ENCODE results near the gene LIN28B.
"Not testable (repeated sequence)": the region's sequence is repeated elsewhere in the genome, so short reads cannot be mapped to it uniquely, and the experiment has no call there.

The LIN28B gene

GRCh38 chr6:104956731-104957294 is at the start of gene LIN28B:
LIN28B (plus strand) TSS chr6:104957107; CDS start chr6:104957251, 144 bp downstream.
- in situ Hi-C loops (cut with MboI; ENCODE audit: low sequenced_read_pairs) = no loop called here

- in situ Hi-C loops (cut with MboI; ENCODE audit: low sequenced_read_pairs) = no loop called here
Measured at GRCh38 chr6:104908031-104908887, 48.6 kb upstream of the LIN28B start.

- in situ Hi-C loops (cut with MboI; ENCODE audit: low sequenced_read_pairs) = no loop called here
Measured at GRCh38 chr6:104908888-104909525, 47.9 kb upstream of the LIN28B start.

GRCh38 chr6:104921896-104922295 is 35.0 kb upstream of the LIN28B start:
- in situ Hi-C loops (cut with MboI; ENCODE audit: low sequenced_read_pairs) = no loop called here

GRCh38 chr6:104928141-104928540 is 28.8 kb upstream of the LIN28B start:
- in situ Hi-C loops (cut with MboI; ENCODE audit: low sequenced_read_pairs) = no loop called here

GRCh38 chr6:104929353-104929752 is 27.6 kb upstream of the LIN28B start:
- in situ Hi-C loops (cut with MboI; ENCODE audit: low sequenced_read_pairs) = no loop called here

GRCh38 chr6:104930939-104931338 is 26.0 kb upstream of the LIN28B start:
- in situ Hi-C loops (cut with MboI; ENCODE audit: low sequenced_read_pairs) = no loop called here

- in situ Hi-C loops (cut with MboI; ENCODE audit: low sequenced_read_pairs) = no loop called here
Measured at GRCh38 chr6:104936766-104937535, 20.0 kb upstream of the LIN28B start.

- in situ Hi-C loops (cut with MboI; ENCODE audit: low sequenced_read_pairs) = no loop called here
Measured at GRCh38 chr6:104940238-104940892, 16.5 kb upstream of the LIN28B start.

GRCh38 chr6:104940893-104941728 is 15.8 kb upstream of the LIN28B start:
- in situ Hi-C loops (cut with MboI; ENCODE audit: low sequenced_read_pairs) = no loop called here

GRCh38 chr6:104941729-104942091 is 15.2 kb upstream of the LIN28B start:
- in situ Hi-C loops (cut with MboI; ENCODE audit: low sequenced_read_pairs) = no loop called here

- in situ Hi-C loops (cut with MboI; ENCODE audit: low sequenced_read_pairs) = no loop called here
Measured at GRCh38 chr6:104943781-104944180, 13.1 kb upstream of the LIN28B start.

GRCh38 chr6:104949206-104949605 is 7.7 kb upstream of the LIN28B start:
- in situ Hi-C loops (cut with MboI; ENCODE audit: low sequenced_read_pairs) = no loop called here

GRCh38 chr6:104951677-104952076 is 5.2 kb upstream of the LIN28B start:
- in situ Hi-C loops (cut with MboI; ENCODE audit: low sequenced_read_pairs) = no loop called here

- in situ Hi-C loops (cut with MboI; ENCODE audit: low sequenced_read_pairs) = no loop called here
Measured at GRCh38 chr6:104952911-104953399, 4.0 kb upstream of the LIN28B start.

GRCh38 chr6:104953400-104954189 is 3.3 kb upstream of the LIN28B start:
- in situ Hi-C loops (cut with MboI; ENCODE audit: low sequenced_read_pairs) = not testable (repeated sequence)

GRCh38 chr6:104954190-104954797 is 2.6 kb upstream of the LIN28B start:
- in situ Hi-C loops (cut with MboI; ENCODE audit: low sequenced_read_pairs) = no loop called here

GRCh38 chr6:104955491-104955890 is 1.4 kb upstream of the LIN28B start:
- in situ Hi-C loops (cut with MboI; ENCODE audit: low sequenced_read_pairs) = no loop called here

Data from HL-60/S4 treated with retinoic acid at 250 ng/mL for 4 days and 3 days (cell line).